Uterus (tissue), 2 donors: ENCODE results near the gene SYNGR3.

Experiments
- CTCF ChIP-seq, 4 experiments: fragments of 200-600 bp in 2 of 4; fragments of 450-650 bp in 2 of 4; sonication (generic) in 2 of 4; IDR thresholded peaks; one replicate each; pipeline ENCODE4 v1.5.1; 2016 to 2019; ENCODE audit warnings: antibody characterized with exemption in 4 of 4, mild to moderate bottlenecking in 2 of 4, moderate library complexity in 1 of 4
- POLR2A ChIP-seq, 2 donors: fragments of 450-650 bp; IDR thresholded peaks; one replicate each; pipeline ENCODE4 v1.6.1; 2016; ENCODE audit warnings: antibody characterized with exemption in 2 of 2, mild to moderate bottlenecking in 1 of 2, moderate library complexity in 1 of 2

GRCh38 chr16:2036200-2036966 is 46.6 kb downstream of the SYNGR3 start:
- no peak for TF ChIP-seq CTCF (IDR thresholded peaks at IDR 0.05)
- no peak for TF ChIP-seq POLR2A (IDR thresholded peaks at IDR 0.05)
